ENCODE measurements around the gene PRKCA. TPM values are rescaled to one million over a fixed set of nuclear protein-coding genes. Genes with fewer than 3 reads are reported as not detected.

PRKCA gene
- total and polyA plus RNA-seq, 10 of the 15 experiments (the other 5 are each of a cell fraction or from before 2014, with no cell fraction given), result 0.11 to 14.6 (median 0.72) TPM

DNA sequence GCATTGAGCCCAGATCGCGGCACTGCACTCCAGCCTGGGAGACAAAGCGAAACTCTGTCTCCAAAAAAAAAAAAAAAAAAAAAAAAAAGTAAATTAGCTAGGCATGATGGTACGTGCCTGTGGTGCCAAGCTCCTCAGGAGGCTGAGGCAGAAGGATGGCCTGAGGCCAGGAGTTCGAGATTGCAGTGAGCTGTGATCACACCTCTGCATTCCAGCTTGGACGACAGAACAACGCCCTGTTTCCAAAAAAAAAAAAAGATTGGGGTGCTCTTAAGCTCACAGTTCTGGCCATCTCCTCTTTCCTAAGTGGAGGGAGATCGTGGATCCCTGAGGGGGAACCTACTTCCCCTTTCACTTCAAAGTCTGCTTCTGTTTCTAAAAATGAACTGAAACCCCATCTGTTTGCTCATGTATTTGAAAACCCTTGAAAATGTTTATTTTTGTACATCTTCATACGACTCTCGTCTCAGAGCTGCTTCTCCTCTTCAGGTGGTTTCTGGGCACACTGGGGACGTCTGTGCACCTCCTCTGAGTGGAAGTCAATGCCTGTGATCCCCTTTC lies 138.8 kb downstream of the PRKCA start (continued):
- TF ChIP-seq RBBP5 (conservative IDR thresholded peaks at IDR 0.05) (no peak), SPI1 (IDR thresholded peaks at IDR 0.05; ENCODE audit: borderline replicate concordance, insufficient read depth, low read depth, low read length) (peak; percentile 80), ZNF274 (IDR thresholded peaks at IDR 0.05; ENCODE audit: insufficient read depth, insufficient read length) (no peak), HDAC6 (IDR thresholded peaks at IDR 0.05; ENCODE audit: unreplicated experiment) (no peak), YBX1 (IDR thresholded peaks at IDR 0.05) (no peak), BHLHE40 (IDR thresholded peaks at IDR 0.05; ENCODE audit: borderline replicate concordance in 1 of 2, low read depth in 2 of 2, low read length in 1 of 2) (peak in 1 of 2 experiments; percentile 21; a peak in 1 of 4 replicates), SMARCA5 (IDR thresholded peaks at IDR 0.05) (no peak), RAD21 (IDR thresholded peaks at IDR 0.05; ENCODE audit: insufficient read depth, low read depth, low read length) (no peak), GATAD2B (conservative IDR thresholded peaks at IDR 0.05; ENCODE audit: low read depth) (0 out of 2 replicates have a peak, but pooled peaks have one; percentile 35), SMAD5 (IDR thresholded peaks at IDR 0.05; ENCODE audit: low read depth) (no peak), MEF2A (IDR thresholded peaks at IDR 0.05; ENCODE audit: insufficient read depth, low read depth, low read length) (peak; percentile 93), RB1 (IDR thresholded peaks at IDR 0.05; ENCODE audit: borderline replicate concordance) (no peak)
- TF ChIP-seq, protein P1, sequence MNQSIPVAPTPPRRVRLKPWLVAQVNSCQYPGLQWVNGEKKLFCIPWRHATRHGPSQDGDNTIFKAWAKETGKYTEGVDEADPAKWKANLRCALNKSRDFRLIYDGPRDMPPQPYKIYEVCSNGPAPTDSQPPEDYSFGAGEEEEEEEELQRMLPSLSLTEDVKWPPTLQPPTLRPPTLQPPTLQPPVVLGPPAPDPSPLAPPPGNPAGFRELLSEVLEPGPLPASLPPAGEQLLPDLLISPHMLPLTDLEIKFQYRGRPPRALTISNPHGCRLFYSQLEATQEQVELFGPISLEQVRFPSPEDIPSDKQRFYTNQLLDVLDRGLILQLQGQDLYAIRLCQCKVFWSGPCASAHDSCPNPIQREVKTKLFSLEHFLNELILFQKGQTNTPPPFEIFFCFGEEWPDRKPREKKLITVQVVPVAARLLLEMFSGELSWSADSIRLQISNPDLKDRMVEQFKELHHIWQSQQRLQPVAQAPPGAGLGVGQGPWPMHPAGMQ (IDR thresholded peaks at IDR 0.05; ENCODE audit: borderline replicate concordance), result no peak
- TF ChIP-seq, protein P2, sequence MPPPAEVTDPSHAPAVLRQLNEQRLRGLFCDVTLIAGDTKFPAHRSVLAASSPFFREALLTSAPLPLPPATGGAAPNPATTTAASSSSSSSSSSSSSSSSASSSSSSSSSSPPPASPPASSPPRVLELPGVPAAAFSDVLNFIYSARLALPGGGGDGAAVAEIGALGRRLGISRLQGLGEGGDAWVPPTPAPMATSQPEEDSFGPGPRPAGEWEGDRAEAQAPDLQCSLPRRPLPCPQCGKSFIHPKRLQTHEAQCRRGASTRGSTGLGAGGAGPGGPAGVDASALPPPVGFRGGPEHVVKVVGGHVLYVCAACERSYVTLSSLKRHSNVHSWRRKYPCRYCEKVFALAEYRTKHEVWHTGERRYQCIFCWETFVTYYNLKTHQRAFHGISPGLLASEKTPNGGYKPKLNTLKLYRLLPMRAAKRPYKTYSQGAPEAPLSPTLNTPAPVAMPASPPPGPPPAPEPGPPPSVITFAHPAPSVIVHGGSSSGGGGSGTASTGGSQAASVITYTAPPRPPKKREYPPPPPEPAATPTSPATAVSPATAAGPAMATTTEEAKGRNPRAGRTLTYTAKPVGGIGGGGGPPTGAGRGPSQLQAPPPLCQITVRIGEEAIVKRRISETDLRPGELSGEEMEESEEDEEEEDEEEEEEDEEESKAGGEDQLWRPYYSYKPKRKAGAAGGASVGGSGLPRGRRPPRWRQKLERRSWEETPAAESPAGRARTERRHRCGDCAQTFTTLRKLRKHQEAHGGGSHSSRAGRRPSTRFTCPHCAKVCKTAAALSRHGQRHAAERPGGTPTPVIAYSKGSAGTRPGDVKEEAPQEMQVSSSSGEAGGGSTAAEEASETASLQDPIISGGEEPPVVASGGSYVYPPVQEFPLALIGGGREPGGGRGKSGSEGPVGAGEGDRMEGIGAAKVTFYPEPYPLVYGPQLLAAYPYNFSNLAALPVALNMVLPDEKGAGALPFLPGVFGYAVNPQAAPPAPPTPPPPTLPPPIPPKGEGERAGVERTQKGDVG (CRISPR knock-in tag; IDR thresholded peaks at IDR 0.05), result no peak
- TF ChIP-seq, protein P3, sequence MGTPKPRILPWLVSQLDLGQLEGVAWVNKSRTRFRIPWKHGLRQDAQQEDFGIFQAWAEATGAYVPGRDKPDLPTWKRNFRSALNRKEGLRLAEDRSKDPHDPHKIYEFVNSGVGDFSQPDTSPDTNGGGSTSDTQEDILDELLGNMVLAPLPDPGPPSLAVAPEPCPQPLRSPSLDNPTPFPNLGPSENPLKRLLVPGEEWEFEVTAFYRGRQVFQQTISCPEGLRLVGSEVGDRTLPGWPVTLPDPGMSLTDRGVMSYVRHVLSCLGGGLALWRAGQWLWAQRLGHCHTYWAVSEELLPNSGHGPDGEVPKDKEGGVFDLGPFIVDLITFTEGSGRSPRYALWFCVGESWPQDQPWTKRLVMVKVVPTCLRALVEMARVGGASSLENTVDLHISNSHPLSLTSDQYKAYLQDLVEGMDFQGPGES (IDR thresholded peaks at IDR 0.05), result no peak
- TF ChIP-seq, protein P4, sequence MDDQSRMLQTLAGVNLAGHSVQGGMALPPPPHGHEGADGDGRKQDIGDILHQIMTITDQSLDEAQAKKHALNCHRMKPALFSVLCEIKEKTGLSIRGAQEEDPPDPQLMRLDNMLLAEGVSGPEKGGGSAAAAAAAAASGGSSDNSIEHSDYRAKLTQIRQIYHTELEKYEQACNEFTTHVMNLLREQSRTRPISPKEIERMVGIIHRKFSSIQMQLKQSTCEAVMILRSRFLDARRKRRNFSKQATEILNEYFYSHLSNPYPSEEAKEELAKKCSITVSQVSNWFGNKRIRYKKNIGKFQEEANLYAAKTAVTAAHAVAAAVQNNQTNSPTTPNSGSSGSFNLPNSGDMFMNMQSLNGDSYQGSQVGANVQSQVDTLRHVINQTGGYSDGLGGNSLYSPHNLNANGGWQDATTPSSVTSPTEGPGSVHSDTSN (IDR thresholded peaks at IDR 0.05; ENCODE audit: insufficient replicate concordance, low read depth, low read length), result no peak
- TF ChIP-seq, protein P5, sequence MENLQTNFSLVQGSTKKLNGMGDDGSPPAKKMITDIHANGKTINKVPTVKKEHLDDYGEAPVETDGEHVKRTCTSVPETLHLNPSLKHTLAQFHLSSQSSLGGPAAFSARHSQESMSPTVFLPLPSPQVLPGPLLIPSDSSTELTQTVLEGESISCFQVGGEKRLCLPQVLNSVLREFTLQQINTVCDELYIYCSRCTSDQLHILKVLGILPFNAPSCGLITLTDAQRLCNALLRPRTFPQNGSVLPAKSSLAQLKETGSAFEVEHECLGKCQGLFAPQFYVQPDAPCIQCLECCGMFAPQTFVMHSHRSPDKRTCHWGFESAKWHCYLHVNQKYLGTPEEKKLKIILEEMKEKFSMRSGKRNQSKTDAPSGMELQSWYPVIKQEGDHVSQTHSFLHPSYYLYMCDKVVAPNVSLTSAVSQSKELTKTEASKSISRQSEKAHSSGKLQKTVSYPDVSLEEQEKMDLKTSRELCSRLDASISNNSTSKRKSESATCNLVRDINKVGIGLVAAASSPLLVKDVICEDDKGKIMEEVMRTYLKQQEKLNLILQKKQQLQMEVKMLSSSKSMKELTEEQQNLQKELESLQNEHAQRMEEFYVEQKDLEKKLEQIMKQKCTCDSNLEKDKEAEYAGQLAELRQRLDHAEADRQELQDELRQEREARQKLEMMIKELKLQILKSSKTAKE (IDR thresholded peaks at IDR 0.05; ENCODE audit: low read depth, poor library complexity, severe bottlenecking), result peak; percentile 70
- TF ChIP-seq, protein P6, sequence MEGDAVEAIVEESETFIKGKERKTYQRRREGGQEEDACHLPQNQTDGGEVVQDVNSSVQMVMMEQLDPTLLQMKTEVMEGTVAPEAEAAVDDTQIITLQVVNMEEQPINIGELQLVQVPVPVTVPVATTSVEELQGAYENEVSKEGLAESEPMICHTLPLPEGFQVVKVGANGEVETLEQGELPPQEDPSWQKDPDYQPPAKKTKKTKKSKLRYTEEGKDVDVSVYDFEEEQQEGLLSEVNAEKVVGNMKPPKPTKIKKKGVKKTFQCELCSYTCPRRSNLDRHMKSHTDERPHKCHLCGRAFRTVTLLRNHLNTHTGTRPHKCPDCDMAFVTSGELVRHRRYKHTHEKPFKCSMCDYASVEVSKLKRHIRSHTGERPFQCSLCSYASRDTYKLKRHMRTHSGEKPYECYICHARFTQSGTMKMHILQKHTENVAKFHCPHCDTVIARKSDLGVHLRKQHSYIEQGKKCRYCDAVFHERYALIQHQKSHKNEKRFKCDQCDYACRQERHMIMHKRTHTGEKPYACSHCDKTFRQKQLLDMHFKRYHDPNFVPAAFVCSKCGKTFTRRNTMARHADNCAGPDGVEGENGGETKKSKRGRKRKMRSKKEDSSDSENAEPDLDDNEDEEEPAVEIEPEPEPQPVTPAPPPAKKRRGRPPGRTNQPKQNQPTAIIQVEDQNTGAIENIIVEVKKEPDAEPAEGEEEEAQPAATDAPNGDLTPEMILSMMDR (IDR thresholded peaks at IDR 0.05 in 2 of 3, conservative IDR thresholded peaks at IDR 0.05 in 1 of 3; ENCODE audit: control insufficient read depth in 2 of 3, extremely low read depth in 1 of 3, insufficient read depth in 1 of 3, low read depth in 3 of 3, low read length in 3 of 3), result no peak

Data from GM12878 (cell line).